B cell (primary cell): ENCODE measurements around the gene MRPL53. TPM values are rescaled to one million over a fixed set of nuclear protein-coding genes. Genes with fewer than 3 reads are reported as not detected.
A peak's percentile ranks its signal among the peaks of the same experiment; 100 is the strongest.
"Not testable (repeated sequence)": the region's sequence is repeated elsewhere in the genome, so short reads cannot be mapped to it uniquely, and the experiment has no call there.

Experiments
- ATAC-seq: fragments of 200-7000 bp; cut with Tn5 transposase; one replicate; pipeline ENCODE4 v1.10.0; 2021; ENCODE audit warnings: low read depth, mild to moderate bottlenecking, moderate number of reproducible peaks, moderate library complexity
- CTCF ChIA-PET: fragments of 350-600 bp; sonication (Branson Sonifier 250); formaldehyde crosslinking; loops from one replicate; lab custom pipeline; 2021; ENCODE audit warnings: antibody characterized with exemption, inconsistent platforms; lab: Charles Lee
- POLR2A ChIA-PET: fragments of 350-600 bp; sonication (Branson Sonifier 250); formaldehyde crosslinking; loops from one replicate; lab custom pipeline; 2021; ENCODE audit warnings: antibody characterized with exemption; lab: Charles Lee
- DNase-seq: peaks from one replicate; pipeline ENCODE4 v3.0.0; 2013
- H2AFZ ChIP-seq: 2 replicates; pipeline ENCODE4 v1.6.1; 2012; ENCODE audit warnings: mild to moderate bottlenecking, low read depth, low read length; ENCODE audit not compliant: insufficient read depth, poor library complexity, severe bottlenecking
- H3K27ac ChIP-seq, 2 donors: 1 replicate in 1 of 2; 2 replicates in 1 of 2; pipeline ENCODE4 v1.5.1; 2012 to 2013; ENCODE audit warnings: low read length in 2 of 2, mild to moderate bottlenecking in 2 of 2, moderate library complexity in 1 of 2
- H3K27me3 ChIP-seq, 4 experiments: fragments of 200-600 bp in 1 of 4; sonication (generic) in 1 of 4; replicated peaks in 1 of 4; 1 replicate in 2 of 4; 2 replicates in 2 of 4; pipeline versions ENCODE4 v1.6.1 to v1.7.0; 2013 to 2016; ENCODE audit warnings: low read length in 3 of 4, mild to moderate bottlenecking in 2 of 4, mixed read lengths in 1 of 4, moderate library complexity in 1 of 4; ENCODE audit not compliant: insufficient read depth in 4 of 4, control insufficient read depth in 3 of 4; ENCODE audit errors: control extremely low read depth in 1 of 4
- H3K36me3 ChIP-seq, 2 experiments: replicated peaks in 1 of 2; 1 replicate in 1 of 2; 2 replicates in 1 of 2; pipeline versions ENCODE4 v1.6.1 to v1.7.1; 2013; ENCODE audit warnings: low read length in 1 of 2; ENCODE audit not compliant: insufficient read depth in 2 of 2, control insufficient read depth in 1 of 2; ENCODE audit errors: control extremely low read depth in 1 of 2, extremely low read depth in 1 of 2
- H3K4me1 ChIP-seq, 2 donors: fragments of 200-600 bp in 1 of 2; sonication (generic) in 1 of 2; 1 replicate in 1 of 2; 2 replicates in 1 of 2; pipeline versions ENCODE4 v1.5.1 to v1.6.1; 2013 to 2017; ENCODE audit warnings: low read length in 2 of 2; ENCODE audit not compliant: control insufficient read depth in 2 of 2, insufficient read depth in 2 of 2
- H3K4me2 ChIP-seq: replicated peaks from 2 replicates; pipeline ENCODE3; 2012; ENCODE audit warnings: mild to moderate bottlenecking, low read depth, low read length; ENCODE audit not compliant: poor library complexity, severe bottlenecking
- H3K4me3 ChIP-seq, 5 experiments: fragments of 200-600 bp in 1 of 5; sonication (generic) in 1 of 5; 1 replicate in 3 of 5; 2 replicates in 2 of 5; pipeline versions ENCODE4 v1.5.1 to v1.7.0; 2011 to 2016; ENCODE audit warnings: low read length in 4 of 5, mild to moderate bottlenecking in 4 of 5, low read depth in 2 of 5, control low read depth in 1 of 5, moderate library complexity in 1 of 5; ENCODE audit not compliant: insufficient read depth in 1 of 5; ENCODE audit errors: control extremely low read depth in 1 of 5, extremely low read depth in 1 of 5
- H3K79me2 ChIP-seq: fragments of 200-600 bp; sonication (generic); one replicate; pipeline ENCODE4 v1.6.0; 2016; ENCODE audit warnings: low read length; ENCODE audit not compliant: control insufficient read depth, insufficient read depth
- H3K9ac ChIP-seq: fragments of 200-600 bp; sonication (generic); 2 replicates; pipeline ENCODE4 v1.6.1; 2017; ENCODE audit warnings: mild to moderate bottlenecking, low read length, moderate library complexity
- H3K9me3 ChIP-seq, 3 donors: one replicate each; pipeline versions ENCODE4 v1.6.1 to v1.7.1; 2013; ENCODE audit warnings: low read length in 2 of 3; ENCODE audit not compliant: control insufficient read depth in 2 of 3, insufficient read depth in 1 of 3; ENCODE audit errors: control extremely low read depth in 1 of 3
- H4K20me1 ChIP-seq: 2 replicates; pipeline ENCODE4 v1.6.0; 2012; ENCODE audit warnings: mild to moderate bottlenecking, low read length; ENCODE audit not compliant: insufficient read depth, control insufficient read depth, poor library complexity, severe bottlenecking
- H3K27ac Mint-ChIP-seq: one replicate; pipeline ENCODE4 v1.8.0; 2021; ENCODE audit warnings: mixed read lengths
- H3K27me3 Mint-ChIP-seq: one replicate; pipeline ENCODE4 v1.8.0; 2021; ENCODE audit warnings: mixed read lengths
- H3K4me1 Mint-ChIP-seq: one replicate; pipeline ENCODE4 v1.8.0; 2021; ENCODE audit warnings: mixed read lengths
- H3K4me3 Mint-ChIP-seq: one replicate; pipeline ENCODE4 v1.8.0; 2021; ENCODE audit warnings: mixed read lengths
- H3K9me3 Mint-ChIP-seq: one replicate; pipeline ENCODE4 v1.8.0; 2022; ENCODE audit warnings: mixed read lengths; ENCODE audit not compliant: insufficient read depth
- CTCF ChIP-seq: fragments of 200-600 bp; IDR thresholded peaks from one replicate; pipeline ENCODE4 v1.8.0; 2022; ENCODE audit warnings: antibody characterized with exemption, mild to moderate bottlenecking
- EZH2 ChIP-seq: IDR thresholded peaks from 2 replicates; pipeline ENCODE4 v1.6.1; 2012; ENCODE audit warnings: borderline replicate concordance, low read depth, mild to moderate bottlenecking, moderate library complexity, low read length; ENCODE audit not compliant: insufficient read depth, poor library complexity, severe bottlenecking
- WGBS: methylation state at CpG from one replicate; pipeline ENCODE4 v1.1.5; 2013; ENCODE audit warnings: missing lambda C conversion rate; ENCODE audit not compliant: insufficient coverage; 5-methylcytosine and 5-hydroxymethylcytosine counted together
- intact Hi-C: fragments of 100-400 bp; cut with micrococcal nuclease; formaldehyde crosslinking; loops from one replicate; pipeline ENCODE4 v1.10.0; 2022
- polyA plus RNA-seq: library from polyadenylated mRNA; depleted of rRNA; stranded (reverse); fragments of >200 nt; gene quantifications from 2 replicates; pipeline ENCODE4 v1.2.3, GENCODE V29; 2012
- total RNA-seq, 2 donors: library from RNA; stranded (reverse); fragments of 120-200 nt in 1 of 2; gene quantifications; 1 replicate in 1 of 2; 2 replicates in 1 of 2; pipeline versions ENCODE4 v1.2.3 to v1.2.4, GENCODE V29; 2013 to 2022

MRPL53 gene
- total and polyA plus RNA-seq, 2 donors (not counting 1 experiment from before 2014, with no cell fraction given) = 59.3 to 70.0 TPM

GRCh38 chr2:74461187-74462053 is 11.1 kb downstream of the MRPL53 start:
- no peaks in the 10 kb centered on the region for H3K27me3 Mint-ChIP-seq
- Histone ChIP-seq H3K9me3 (no peaks in the 10 kb centered on the region), H4K20me1 (peaks cover 16% of the 10 kb centered on the region), H2AFZ (no peak overlapping the region), H3K4me1 (peaks cover 27 to 37% of the 10 kb centered on the region in 2 donors), H3K4me2 (no peak overlapping the region), H3K4me3 (no peak overlapping the region), H3K27ac (no peak overlapping the region), H3K36me3 (peaks cover 0 to 20% of the 10 kb centered on the region in 2 experiments), H3K27me3 (no peaks in the 10 kb centered on the region), H3K9ac (no peak overlapping the region), H3K79me2 (peaks cover 44% of the 10 kb centered on the region)
- ChIA-PET POLR2A (interaction anchor here (0.5 to 0.6 kb wide), 2 partner anchors 12 to 280 kb away, joined by 3 to 8 read pairs; no protein-coding TSS in a partner anchor), CTCF (no interaction called here)
- H3K27ac Mint-ChIP-seq = peak overlapping the region; percentile 65
- peaks cover 51% of the 10 kb centered on the region for H3K4me1 Mint-ChIP-seq
- H3K4me3 Mint-ChIP-seq = no peak overlapping the region
- no peaks in the 10 kb centered on the region for H3K9me3 Mint-ChIP-seq
- TF ChIP-seq CTCF = no peak
- TF ChIP-seq EZH2 = no peak
- peak; percentile 17 for DNase-seq
- 95% methylated on average over 23 of the region's 27 CpGs for WGBS
- intact Hi-C loops = no loop called here
- no peak for ATAC-seq

GRCh38 chr2:74460187-74460586 is 12.3 kb downstream of the MRPL53 start:
- H3K4me3 ChIP-seq, H3K9me3 ChIP-seq, H3K27ac ChIP-seq, H3K27me3 ChIP-seq, intact Hi-C loops, H2AFZ ChIP-seq, H3K9me3 Mint-ChIP-seq, H3K4me2 ChIP-seq, CTCF ChIA-PET, H3K27me3 Mint-ChIP-seq, DNase-seq, H3K9ac ChIP-seq, ATAC-seq: not testable (repeated sequence)
- Histone ChIP-seq H3K36me3 (peaks cover 0 to 24% of the 10 kb centered on the region in 2 experiments), H4K20me1 (peaks cover 21% of the 10 kb centered on the region), H3K4me1 (peaks cover 35 to 42% of the 10 kb centered on the region in 2 donors), H3K79me2 (peaks cover 43% of the 10 kb centered on the region)
- Mint-ChIP-seq H3K27ac (peak overlapping the region; percentile 6), H3K4me1 (peaks cover 53% of the 10 kb centered on the region), H3K4me3 (peak overlapping the region; percentile 94)
- no CpG with 5 or more reads among the region's 10 CpGs for WGBS
- POLR2A ChIA-PET = interaction anchor here (0.6 to 6.0 kb wide), 3 partner anchors 12 to 22 kb away, joined by 3 to 63 read pairs (median 56); partner anchors contain the start of genes CCDC142, MRPL53 and TTC31

- WGBS = 91% methylated on average over 13 of the region's 13 CpGs
- H3K4me3 ChIP-seq, H3K27me3 ChIP-seq, H2AFZ ChIP-seq, H3K9me3 ChIP-seq, H3K27me3 Mint-ChIP-seq, H3K9ac ChIP-seq, ATAC-seq, H3K9me3 Mint-ChIP-seq, H3K27ac ChIP-seq: not testable (repeated sequence)
- peak overlapping the region; percentile 6 for H3K27ac Mint-ChIP-seq
- peaks cover 58% of the 10 kb centered on the region for H3K4me1 Mint-ChIP-seq
- Histone ChIP-seq H3K36me3 (peaks cover 0 to 24% of the 10 kb centered on the region in 2 experiments), H3K4me1 (peaks cover 35 to 43% of the 10 kb centered on the region in 2 donors), H4K20me1 (peaks cover 17% of the 10 kb centered on the region), H3K79me2 (peaks cover 40% of the 10 kb centered on the region), H3K4me2 (peak overlapping the region; percentile 96)
- peak overlapping the region; percentile 94 for H3K4me3 Mint-ChIP-seq
- peak; percentile 13 for DNase-seq
- intact Hi-C loops = loop anchor here (5.0 kb wide), 1 partner anchor 282 kb away; the partner anchor contains the start of gene MOB1A
- ChIA-PET CTCF (interaction anchor here (1.5 to 5.7 kb wide), 3 partner anchors 13 to 128 kb away, joined by 6 to 54 read pairs (median 6); partner anchors contain the start of genes CCDC142, MRPL53 and TTC31), POLR2A (interaction anchor here (1.1 to 6.0 kb wide), 3 partner anchors 13 to 281 kb away, joined by 4 to 63 read pairs (median 56); partner anchors contain the start of genes CCDC142, MRPL53 and TTC31)
Measured at GRCh38 chr2:74459503-74460118, 12.9 kb downstream of the MRPL53 start.
